PC-9 (cell line): ENCODE data around the gene RORB. TPM values are rescaled to one million over a fixed set of nuclear protein-coding genes. Genes with fewer than 3 reads are reported as not detected.

ENCODE experiments used
- BruUV-seq: library from RNA; stranded (reverse); fragments of 400-500 nt; replicated peaks from 2 replicates; lab custom pipeline; 2021; lab: Mats Ljungman, UMichigan
- CTCF ChIA-PET: fragments of 300-600 bp; sonication (Branson Sonifier 250); formaldehyde crosslinking; loops from one replicate; lab custom pipeline; 2022; ENCODE audit warnings: antibody characterized with exemption; lab: Charles Lee
- POLR2A ChIA-PET: fragments of 300-600 bp; sonication (Branson Sonifier 250); formaldehyde crosslinking; loops from one replicate; lab custom pipeline; 2022; ENCODE audit warnings: antibody characterized with exemption; ENCODE audit not compliant: unreplicated experiment; lab: Charles Lee
- DNase-seq, 2 experiments: peaks; one replicate each; pipeline versions ENCODE4 v3.0.0 to v3.0.0-alpha.2; 2015 to 2022; ENCODE audit warnings: mixed read lengths in 1 of 2
- H2AFZ ChIP-seq: fragments of 200-600 bp; sonication (generic); 2 replicates; pipeline ENCODE4 v1.8.1; 2017; ENCODE audit warnings: antibody characterized with exemption
- H3F3A ChIP-seq: fragments of 200-600 bp; sonication (generic); 2 replicates; pipeline ENCODE4 v1.8.1; 2017; ENCODE audit warnings: antibody characterized with exemption, mild to moderate bottlenecking, low read depth; ENCODE audit not compliant: insufficient read depth
- H3K27ac ChIP-seq: fragments of 200-600 bp; sonication (generic); 2 replicates; pipeline ENCODE4 v1.6.1; 2016; ENCODE audit warnings: mixed run types
- H3K27me3 ChIP-seq: fragments of 200-600 bp; sonication (generic); 2 replicates; pipeline ENCODE4 v1.6.1; 2016; ENCODE audit warnings: low read depth, mixed run types; ENCODE audit not compliant: insufficient read depth
- H3K36me3 ChIP-seq: fragments of 200-600 bp; sonication (generic); 2 replicates; pipeline ENCODE4 v1.6.1; 2016; ENCODE audit warnings: low read depth, mixed run types
- H3K4me1 ChIP-seq: fragments of 200-600 bp; sonication (generic); replicated peaks from 2 replicates; pipeline ENCODE4 v1.6.1; 2016; ENCODE audit warnings: mixed run types; ENCODE audit not compliant: insufficient read depth
- H3K4me2 ChIP-seq: fragments of 200-600 bp; sonication (generic); 2 replicates; pipeline ENCODE4 v1.6.1; 2017; ENCODE audit warnings: mixed run types
- H3K4me3 ChIP-seq: fragments of 200-600 bp; sonication (generic); 2 replicates; pipeline ENCODE4 v1.6.1; 2016; ENCODE audit warnings: mixed run types
- H3K79me2 ChIP-seq: fragments of 200-600 bp; sonication (generic); 2 replicates; pipeline ENCODE4 v1.6.1; 2017; ENCODE audit warnings: low read depth, mixed run types
- H3K9me2 ChIP-seq: fragments of 200-600 bp; sonication (generic); 2 replicates; pipeline ENCODE4 v1.8.1; 2017; ENCODE audit warnings: mild to moderate bottlenecking; ENCODE audit not compliant: insufficient read depth
- H3K9me3 ChIP-seq: fragments of 200-600 bp; sonication (generic); 2 replicates; pipeline ENCODE4 v1.8.1; 2016; ENCODE audit warnings: low read depth; ENCODE audit not compliant: insufficient read depth
- H4K20me1 ChIP-seq: fragments of 200-600 bp; sonication (generic); 2 replicates; pipeline ENCODE4 v1.8.1; 2017; ENCODE audit not compliant: insufficient read depth
- CTCF ChIP-seq: fragments of 200-600 bp; sonication (generic); conservative IDR thresholded peaks from 2 replicates; pipeline ENCODE4 v1.6.1; 2017; ENCODE audit warnings: mixed run types, antibody characterized with exemption, mild to moderate bottlenecking, moderate library complexity
- EZH2 ChIP-seq: fragments of 200-600 bp; sonication (generic); IDR thresholded peaks from 2 replicates; pipeline ENCODE4 v1.8.0; 2017; ENCODE audit warnings: antibody characterized with exemption, low read depth
- intact Hi-C: fragments of 100-400 bp; cut with micrococcal nuclease; formaldehyde crosslinking; loops from one replicate; pipeline ENCODE4 v1.10.0; 2022; ENCODE audit not compliant: unreplicated experiment
- total RNA-seq: library from RNA; stranded (reverse); gene quantifications from 2 replicates; pipeline ENCODE4 v1.2.3, GENCODE V29; 2021

RORB gene
- total RNA-seq, 1 experiment from 2014 or later, result 0.07 TPM

- Histone ChIP-seq H2AFZ (no peak overlapping the region), H3K9me2 (no peaks in the 10 kb centered on the region), H4K20me1 (no peaks in the 10 kb centered on the region), H3K27me3 (no peaks in the 10 kb centered on the region), H3K4me2 (no peak overlapping the region), H3K79me2 (no peaks in the 10 kb centered on the region), H3K27ac (no peak overlapping the region), H3K36me3 (no peaks in the 10 kb centered on the region), H3K4me3 (no peak overlapping the region), H3F3A (no peaks in the 10 kb centered on the region), H3K4me1 (no peaks in the 10 kb centered on the region), H3K9me3 (no peaks in the 10 kb centered on the region)
- intact Hi-C loops, result no loop called here
- TF ChIP-seq CTCF, result no peak
- no peak for TF ChIP-seq EZH2
- ChIA-PET CTCF (no interaction called here), POLR2A (no interaction called here)
- no peak for DNase-seq
- BruUV-seq, result no TSS peak
Observed at GRCh38 chr9:74672237-74672636, 175.1 kb downstream of the RORB start.

DNA sequence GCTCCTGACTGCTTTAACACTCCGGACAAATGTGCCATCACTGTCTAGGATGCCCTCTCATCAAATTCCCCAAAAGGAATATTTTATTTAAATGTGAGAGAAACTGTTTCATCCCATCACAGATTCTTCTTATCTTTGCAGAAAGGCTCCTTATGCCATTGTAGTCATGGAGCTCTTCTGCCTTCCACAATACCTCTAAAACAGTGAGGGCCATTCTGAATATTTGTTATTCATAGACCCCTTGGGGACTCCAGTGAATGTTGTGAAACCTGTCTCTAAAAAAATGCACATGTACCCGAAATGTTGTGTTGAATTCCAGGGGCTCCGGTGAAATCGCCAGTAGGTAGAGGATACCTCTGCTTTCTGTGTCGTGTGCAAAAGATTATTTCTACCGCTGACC is 176.9 kb downstream of the RORB start:
- intact Hi-C loops, result no loop called here
- no peaks in the 10 kb centered on the region for H3K4me1 ChIP-seq
- no peaks in the 10 kb centered on the region for H3F3A ChIP-seq
- no peak overlapping the region for H3K4me2 ChIP-seq
- no peak overlapping the region for H2AFZ ChIP-seq
- H3K4me3 ChIP-seq, result no peak overlapping the region
- no TSS peak for BruUV-seq
- TF ChIP-seq EZH2, result no peak
- no peak for TF ChIP-seq CTCF
- no peaks in the 10 kb centered on the region for H3K9me2 ChIP-seq
- H3K79me2 ChIP-seq, result no peaks in the 10 kb centered on the region
- H4K20me1 ChIP-seq, result no peaks in the 10 kb centered on the region
- H3K36me3 ChIP-seq, result no peaks in the 10 kb centered on the region
- H3K9me3 ChIP-seq, result no peaks in the 10 kb centered on the region
- no peak for DNase-seq
- no peaks in the 10 kb centered on the region for H3K27me3 ChIP-seq
- H3K27ac ChIP-seq, result no peak overlapping the region
- CTCF ChIA-PET, result no interaction called here
- POLR2A ChIA-PET, result no interaction called here

GRCh38 chr9:74681906-74682305 is 184.8 kb downstream of the RORB start:
- ChIA-PET CTCF (no interaction called here), POLR2A (no interaction called here)
- Histone ChIP-seq H2AFZ (no peak overlapping the region), H3K4me2 (no peak overlapping the region), H3K9me2 (no peaks in the 10 kb centered on the region), H4K20me1 (no peaks in the 10 kb centered on the region), H3K27me3 (no peaks in the 10 kb centered on the region), H3K79me2 (no peaks in the 10 kb centered on the region), H3K36me3 (no peaks in the 10 kb centered on the region), H3K27ac (no peak overlapping the region), H3F3A (no peaks in the 10 kb centered on the region), H3K9me3 (no peaks in the 10 kb centered on the region), H3K4me1 (no peaks in the 10 kb centered on the region), H3K4me3 (no peak overlapping the region)
- TF ChIP-seq EZH2 (no peak), CTCF (no peak)
- intact Hi-C loops, result no loop called here
- DNase-seq, result no peak
- no TSS peak for BruUV-seq
